ENCODE measurements around the gene SLC4A5. TPM values are rescaled to one million over a fixed set of nuclear protein-coding genes. Genes with fewer than 3 reads are reported as not detected.
"Not testable (repeated sequence)": the region's sequence is repeated elsewhere in the genome, so short reads cannot be mapped to it uniquely, and the experiment has no call there.

SLC4A5 gene
- total RNA-seq, 1 donor from 2014 or later = 2.2 TPM

GRCh38 chr2:74367789-74368188, 24.6 kb upstream of the SLC4A5 start:
- DNase-seq = no peak

- no peak for DNase-seq
Measured at GRCh38 chr2:74366036-74366435, 22.8 kb upstream of the SLC4A5 start.

GRCh38 chr2:74364533-74365505, 21.6 kb upstream of the SLC4A5 start:
- DNase-seq = no peak

- DNase-seq = no peak
Measured at GRCh38 chr2:74361327-74361726, 18.1 kb upstream of the SLC4A5 start.

GRCh38 chr2:74357627-74358026, 14.4 kb upstream of the SLC4A5 start:
- DNase-seq = no peak

- DNase-seq = no peak
Measured at GRCh38 chr2:74349889-74350288, 6.7 kb upstream of the SLC4A5 start.

GRCh38 chr2:74347742-74348141, 4.5 kb upstream of the SLC4A5 start:
- no peak for DNase-seq

GRCh38 chr2:74347303-74347702, 4.1 kb upstream of the SLC4A5 start:
- no peak for DNase-seq

GRCh38 chr2:74345272-74345943, 2.2 kb upstream of the SLC4A5 start:
- no peak for DNase-seq

- not testable (repeated sequence) for DNase-seq
Measured at GRCh38 chr2:74336227-74336626, 7.0 kb downstream of the SLC4A5 start.

GRCh38 chr2:74334931-74335333, 8.3 kb downstream of the SLC4A5 start:
- peak; percentile 59 for DNase-seq

- DNase-seq = no peak
Measured at GRCh38 chr2:74333896-74334586, 9.2 kb downstream of the SLC4A5 start.

- DNase-seq = no peak
Measured at GRCh38 chr2:74333175-74333574, 10.0 kb downstream of the SLC4A5 start.

GRCh38 chr2:74332550-74333174, 10.6 kb downstream of the SLC4A5 start:
- DNase-seq = no peak

GRCh38 chr2:74328573-74328972, 14.6 kb downstream of the SLC4A5 start:
- no peak for DNase-seq

GRCh38 chr2:74328074-74328473, 15.1 kb downstream of the SLC4A5 start:
- no peak for DNase-seq

- no peak for DNase-seq
Measured at GRCh38 chr2:74327627-74328026, 15.6 kb downstream of the SLC4A5 start.

GRCh38 chr2:74327199-74327598, 16.0 kb downstream of the SLC4A5 start:
- DNase-seq = no peak

- DNase-seq = no peak
Measured at GRCh38 chr2:74325815-74326214, 17.4 kb downstream of the SLC4A5 start.

GRCh38 chr2:74321737-74322136, 21.5 kb downstream of the SLC4A5 start:
- no peak for DNase-seq

GRCh38 chr2:74317701-74318100, 25.5 kb downstream of the SLC4A5 start:
- no peak for DNase-seq

- no peak for DNase-seq
Measured at GRCh38 chr2:74316627-74317295, 26.5 kb downstream of the SLC4A5 start.
